HepG2 (cell line): Measurements from ENCODE around the gene UGGT1. TPM values are rescaled to one million over a fixed set of nuclear protein-coding genes. Genes with fewer than 3 reads are reported as not detected.

Experiments used
- FOXK2 ChIP-seq: fragments of 450-650 bp; IDR thresholded peaks from 2 replicates; pipeline ENCODE4 v1.6.1; 2016
- HMGA1 ChIP-seq: sonication (generic); formaldehyde crosslinking; conservative IDR thresholded peaks from 2 replicates; pipeline ENCODE4 v1.4.0; 2020; ENCODE audit warnings: missing genetic modification reagents
- JUND ChIP-seq: sonication (generic); formaldehyde crosslinking; IDR thresholded peaks from 2 replicates; pipeline ENCODE4 v1.8.0; 2022; ENCODE audit warnings: mild to moderate bottlenecking, missing genetic modification reagents
- KLF6 ChIP-seq: IDR thresholded peaks from 2 replicates; pipeline ENCODE4 v1.8.0; 2016; ENCODE audit warnings: missing biosample characterization, missing genetic modification reagents
- MBNL3 ChIP-seq: fragments of 250-450 bp; sonication (Bioruptor Pico); conservative IDR thresholded peaks from 2 replicates; pipeline ENCODE4 v1.8.0; 2022; ENCODE audit warnings: mild to moderate bottlenecking, inconsistent platforms
- NR3C1 ChIP-seq: sonication (generic); formaldehyde crosslinking; IDR thresholded peaks from 2 replicates; pipeline ENCODE4 v1.4.0; 2020; ENCODE audit warnings: missing genetic modification reagents
- POLR2AphosphoS2 ChIP-seq: IDR thresholded peaks from 2 replicates; pipeline ENCODE4 v1.6.1; 2011; ENCODE audit warnings: low read depth, low read length, improper control_type of control experiment
- RARA ChIP-seq: IDR thresholded peaks from 2 replicates; pipeline ENCODE4 v1.6.1; 2016; ENCODE audit warnings: missing genetic modification reagents, missing compliant biosample characterization
- RCOR2 ChIP-seq: IDR thresholded peaks from 2 replicates; pipeline ENCODE4 v1.6.1; 2016; ENCODE audit warnings: missing biosample characterization, missing genetic modification reagents
- SATB2 ChIP-seq: sonication (generic); formaldehyde crosslinking; IDR thresholded peaks from 2 replicates; pipeline ENCODE4 v1.5.0; 2020; ENCODE audit warnings: missing genetic modification reagents
- SMAD1 ChIP-seq: sonication (generic); formaldehyde crosslinking; IDR thresholded peaks from 2 replicates; pipeline ENCODE4 v1.4.0; 2020; ENCODE audit warnings: missing genetic modification reagents, low read depth, mild to moderate bottlenecking, borderline replicate concordance
- THYN1 ChIP-seq: sonication (generic); formaldehyde crosslinking; IDR thresholded peaks from 2 replicates; pipeline ENCODE4 v1.8.1; 2023; ENCODE audit warnings: low read depth, mild to moderate bottlenecking, moderate library complexity, missing genetic modification reagents, borderline replicate concordance
- ZBTB3 ChIP-seq: sonication (generic); formaldehyde crosslinking; IDR thresholded peaks from 2 replicates; pipeline ENCODE4 v1.4.0; 2020; ENCODE audit warnings: low read depth, mild to moderate bottlenecking, moderate library complexity, missing genetic modification reagents, borderline replicate concordance
- ZNF354B ChIP-seq: sonication (generic); formaldehyde crosslinking; IDR thresholded peaks from 2 replicates; pipeline ENCODE4 v1.8.0; 2022; ENCODE audit warnings: mild to moderate bottlenecking, missing genetic modification reagents
- ZNF367 ChIP-seq: sonication (generic); formaldehyde crosslinking; IDR thresholded peaks from 2 replicates; pipeline ENCODE4 v1.4.0; 2020; ENCODE audit warnings: missing genetic modification reagents, borderline replicate concordance
- ZNF460 ChIP-seq: sonication (generic); formaldehyde crosslinking; IDR thresholded peaks from 2 replicates; pipeline ENCODE4 v1.5.1; 2020; ENCODE audit warnings: missing genetic modification reagents, mild to moderate bottlenecking, borderline replicate concordance
- ZNF563 ChIP-seq: sonication (generic); formaldehyde crosslinking; IDR thresholded peaks from 2 replicates; pipeline ENCODE4 v1.8.0; 2022; ENCODE audit warnings: mild to moderate bottlenecking, moderate library complexity, missing genetic modification reagents
- ZNF605 ChIP-seq: sonication (generic); formaldehyde crosslinking; IDR thresholded peaks from 2 replicates; pipeline ENCODE4 v1.8.0; 2022; ENCODE audit warnings: mild to moderate bottlenecking, missing genetic modification reagents
- ZNF644 ChIP-seq: IDR thresholded peaks from 2 replicates; pipeline ENCODE4 v1.6.1; 2016; ENCODE audit warnings: low read depth
- ZSCAN30 ChIP-seq: sonication (generic); formaldehyde crosslinking; IDR thresholded peaks from 2 replicates; pipeline ENCODE4 v1.5.0; 2020; ENCODE audit warnings: mild to moderate bottlenecking, missing genetic modification reagents
- polyA plus RNA-seq, 8 experiments: library from polyadenylated mRNA; depleted of rRNA in 3 of 8; stranded (reverse) in 7 of 8; unstranded in 1 of 8; fragments of >200 nt; fragmentation: Illumina TruSeq in 4 of 8; extraction: Trizol in 4 of 8; gene quantifications; 2 replicates each; pipeline versions ENCODE4 v1.2.1 to v1.2.3, GENCODE V29; 2011 to 2016; ENCODE audit warnings: low read depth in 4 of 8, missing spikeins in 1 of 8, mixed read lengths in 1 of 8; ENCODE audit not compliant: insufficient read depth in 1 of 8
- total RNA-seq, 5 experiments: library from RNA; depleted of rRNA; stranded (reverse); fragments of >200 nt; fragmentation: Illumina TruSeq; extraction: Trizol; gene quantifications; 2 replicates each; pipeline ENCODE4 v1.2.3, GENCODE V29; 2016; ENCODE audit warnings: low read depth in 1 of 5
- TF ChIP-seq, protein P1 (sequence below): sonication (generic); formaldehyde crosslinking; IDR thresholded peaks from 2 replicates; pipeline ENCODE4 v1.5.1; 2020; ENCODE audit warnings: mild to moderate bottlenecking, missing genetic modification reagents, borderline replicate concordance
- TF ChIP-seq, protein P2 (sequence below): sonication (generic); formaldehyde crosslinking; IDR thresholded peaks from 2 replicates; pipeline ENCODE4 v1.5.1; 2020; ENCODE audit warnings: missing genetic modification reagents, mild to moderate bottlenecking, borderline replicate concordance

Gene UGGT1
- total and polyA plus RNA-seq, 2 of the 13 experiments (the other 11 are each of a cell fraction or from before 2014, with no cell fraction given) = 35.8 to 83.2 TPM

DNA sequence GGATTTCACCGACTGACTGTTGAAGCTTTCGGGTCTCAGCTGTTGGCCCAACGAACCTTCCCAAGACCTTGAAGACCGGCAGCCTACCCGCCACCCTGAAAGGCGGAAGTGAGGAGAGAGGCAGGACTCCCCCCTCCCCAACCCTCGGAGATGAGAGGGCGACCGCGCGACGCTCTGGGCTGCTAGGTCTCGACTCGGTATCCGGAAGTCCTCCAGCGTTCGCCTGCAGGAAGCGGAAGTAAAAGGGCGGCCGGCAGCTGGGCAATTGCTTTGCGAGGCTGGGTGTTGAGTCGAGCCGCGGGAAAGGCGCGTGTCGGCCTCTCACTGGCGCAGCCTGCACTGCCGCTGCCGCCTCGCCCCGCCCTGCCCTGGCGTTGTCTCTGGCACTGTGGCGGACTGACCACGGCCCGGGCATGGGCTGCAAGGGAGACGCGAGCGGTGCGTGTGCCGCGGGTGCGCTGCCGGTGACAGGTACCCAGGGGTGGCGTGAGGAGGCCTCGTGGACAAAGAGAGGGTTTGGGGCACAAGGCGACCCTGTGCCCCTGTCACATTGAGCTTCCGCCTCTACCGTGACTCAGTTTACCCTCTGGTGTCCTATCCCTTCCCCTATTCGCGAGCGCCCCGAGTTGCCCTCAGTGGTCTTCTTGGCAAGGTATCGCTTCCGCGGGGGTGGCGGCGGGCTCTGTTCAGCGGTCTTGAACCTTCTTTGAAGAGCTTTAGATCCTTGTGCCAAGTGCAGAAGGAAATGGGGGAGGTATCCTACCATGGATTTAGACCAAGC, at the start of gene UGGT1 (continued):
- TF ChIP-seq ZNF605 (peak; percentile 96), ZNF644 (CRISPR knock-in tag) (no peak), ZNF563 (peak; percentile 96; the same call in 1 of the 2 replicates), RCOR2 (CRISPR knock-in tag) (peak; percentile 59; the same call in 1 of the 2 replicates), ZNF460 (CRISPR knock-in tag) (no peak; the same call in 1 of the 2 replicates), FOXK2 (no peak; the same call in 1 of the 2 replicates), MBNL3 (no peak), RARA (CRISPR knock-in tag) (peak; percentile 79), ZSCAN30 (peak; percentile 95; the same call in 1 of the 2 replicates), JUND (CRISPR knock-in tag) (peak; percentile 64; the same call in 1 of the 2 replicates), ZNF367 (CRISPR knock-in tag) (no peak), ZNF354B (CRISPR knock-in tag) (peak; percentile 92; the same call in 1 of the 2 replicates), SATB2 (CRISPR knock-in tag) (no peak), THYN1 (CRISPR knock-in tag) (no peak), HMGA1 (CRISPR knock-in tag) (no peak), NR3C1 (CRISPR knock-in tag) (no peak), POLR2AphosphoS2 (0 out of 2 replicates have a peak, but pooled peaks have one; percentile 66), KLF6 (no peak), SMAD1 (CRISPR knock-in tag) (peak; percentile 98; the same call in 1 of the 2 replicates), ZBTB3 (no peak; the same call in 1 of the 2 replicates)
- TF ChIP-seq, protein P1, sequence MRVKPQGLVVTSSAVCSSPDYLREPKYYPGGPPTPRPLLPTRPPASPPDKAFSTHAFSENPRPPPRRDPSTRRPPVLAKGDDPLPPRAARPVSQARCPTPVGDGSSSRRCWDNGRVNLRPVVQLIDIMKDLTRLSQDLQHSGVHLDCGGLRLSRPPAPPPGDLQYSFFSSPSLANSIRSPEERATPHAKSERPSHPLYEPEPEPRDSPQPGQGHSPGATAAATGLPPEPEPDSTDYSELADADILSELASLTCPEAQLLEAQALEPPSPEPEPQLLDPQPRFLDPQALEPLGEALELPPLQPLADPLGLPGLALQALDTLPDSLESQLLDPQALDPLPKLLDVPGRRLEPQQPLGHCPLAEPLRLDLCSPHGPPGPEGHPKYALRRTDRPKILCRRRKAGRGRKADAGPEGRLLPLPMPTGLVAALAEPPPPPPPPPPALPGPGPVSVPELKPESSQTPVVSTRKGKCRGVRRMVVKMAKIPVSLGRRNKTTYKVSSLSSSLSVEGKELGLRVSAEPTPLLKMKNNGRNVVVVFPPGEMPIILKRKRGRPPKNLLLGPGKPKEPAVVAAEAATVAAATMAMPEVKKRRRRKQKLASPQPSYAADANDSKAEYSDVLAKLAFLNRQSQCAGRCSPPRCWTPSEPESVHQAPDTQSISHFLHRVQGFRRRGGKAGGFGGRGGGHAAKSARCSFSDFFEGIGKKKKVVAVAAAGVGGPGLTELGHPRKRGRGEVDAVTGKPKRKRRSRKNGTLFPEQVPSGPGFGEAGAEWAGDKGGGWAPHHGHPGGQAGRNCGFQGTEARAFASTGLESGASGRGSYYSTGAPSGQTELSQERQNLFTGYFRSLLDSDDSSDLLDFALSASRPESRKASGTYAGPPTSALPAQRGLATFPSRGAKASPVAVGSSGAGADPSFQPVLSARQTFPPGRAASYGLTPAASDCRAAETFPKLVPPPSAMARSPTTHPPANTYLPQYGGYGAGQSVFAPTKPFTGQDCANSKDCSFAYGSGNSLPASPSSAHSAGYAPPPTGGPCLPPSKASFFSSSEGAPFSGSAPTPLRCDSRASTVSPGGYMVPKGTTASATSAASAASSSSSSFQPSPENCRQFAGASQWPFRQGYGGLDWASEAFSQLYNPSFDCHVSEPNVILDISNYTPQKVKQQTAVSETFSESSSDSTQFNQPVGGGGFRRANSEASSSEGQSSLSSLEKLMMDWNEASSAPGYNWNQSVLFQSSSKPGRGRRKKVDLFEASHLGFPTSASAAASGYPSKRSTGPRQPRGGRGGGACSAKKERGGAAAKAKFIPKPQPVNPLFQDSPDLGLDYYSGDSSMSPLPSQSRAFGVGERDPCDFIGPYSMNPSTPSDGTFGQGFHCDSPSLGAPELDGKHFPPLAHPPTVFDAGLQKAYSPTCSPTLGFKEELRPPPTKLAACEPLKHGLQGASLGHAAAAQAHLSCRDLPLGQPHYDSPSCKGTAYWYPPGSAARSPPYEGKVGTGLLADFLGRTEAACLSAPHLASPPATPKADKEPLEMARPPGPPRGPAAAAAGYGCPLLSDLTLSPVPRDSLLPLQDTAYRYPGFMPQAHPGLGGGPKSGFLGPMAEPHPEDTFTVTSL (CRISPR knock-in tag) = peak; percentile 64; the same call in 1 of the 2 replicates
- TF ChIP-seq, protein P2, sequence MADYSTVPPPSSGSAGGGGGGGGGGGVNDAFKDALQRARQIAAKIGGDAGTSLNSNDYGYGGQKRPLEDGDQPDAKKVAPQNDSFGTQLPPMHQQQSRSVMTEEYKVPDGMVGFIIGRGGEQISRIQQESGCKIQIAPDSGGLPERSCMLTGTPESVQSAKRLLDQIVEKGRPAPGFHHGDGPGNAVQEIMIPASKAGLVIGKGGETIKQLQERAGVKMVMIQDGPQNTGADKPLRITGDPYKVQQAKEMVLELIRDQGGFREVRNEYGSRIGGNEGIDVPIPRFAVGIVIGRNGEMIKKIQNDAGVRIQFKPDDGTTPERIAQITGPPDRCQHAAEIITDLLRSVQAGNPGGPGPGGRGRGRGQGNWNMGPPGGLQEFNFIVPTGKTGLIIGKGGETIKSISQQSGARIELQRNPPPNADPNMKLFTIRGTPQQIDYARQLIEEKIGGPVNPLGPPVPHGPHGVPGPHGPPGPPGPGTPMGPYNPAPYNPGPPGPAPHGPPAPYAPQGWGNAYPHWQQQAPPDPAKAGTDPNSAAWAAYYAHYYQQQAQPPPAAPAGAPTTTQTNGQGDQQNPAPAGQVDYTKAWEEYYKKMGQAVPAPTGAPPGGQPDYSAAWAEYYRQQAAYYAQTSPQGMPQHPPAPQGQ (CRISPR knock-in tag) = 0 out of 2 replicates have a peak, but pooled peaks have one; percentile 82
